ENCODE measurements around the gene ARPC5.
A peak's percentile ranks its signal among the peaks of the same experiment; 100 is the strongest.
"Not testable (repeated sequence)": the region's sequence is repeated elsewhere in the genome, so short reads cannot be mapped to it uniquely, and the experiment has no call there.

Gene ARPC5

GRCh38 chr1:183645531-183645930, 9.9 kb upstream of the ARPC5 start:
- DNase-seq (ENCODE audit: low read depth) = no peak

- no peak for DNase-seq (ENCODE audit: low read depth)
These were observed 6.6 kb upstream of the ARPC5 start for GRCh38 chr1:183642166-183642565.

DNA sequence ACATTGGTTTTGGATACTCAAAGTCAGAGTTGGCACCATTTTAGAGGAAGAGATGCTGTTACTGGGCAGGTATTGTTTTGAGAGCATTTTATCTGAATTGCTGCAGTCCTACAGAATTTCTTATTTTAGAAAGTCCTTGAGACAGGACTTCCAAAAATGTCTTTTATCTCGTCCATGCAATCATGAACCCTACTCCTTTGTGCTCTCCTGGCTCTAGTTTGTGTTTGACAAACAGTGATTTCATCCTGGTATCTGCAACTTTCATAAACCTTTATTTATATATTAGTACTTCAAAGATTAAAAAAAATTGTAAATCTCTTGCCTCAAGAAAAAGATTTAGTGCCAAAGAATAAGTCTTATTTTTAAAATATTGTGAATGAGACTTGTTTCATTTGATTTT, 4.6 kb upstream of the ARPC5 start:
- DNase-seq (ENCODE audit: low read depth) = no peak

GRCh38 chr1:183638649-183639387, 3.2 kb upstream of the ARPC5 start:
- no peak for DNase-seq (ENCODE audit: low read depth)

DNA sequence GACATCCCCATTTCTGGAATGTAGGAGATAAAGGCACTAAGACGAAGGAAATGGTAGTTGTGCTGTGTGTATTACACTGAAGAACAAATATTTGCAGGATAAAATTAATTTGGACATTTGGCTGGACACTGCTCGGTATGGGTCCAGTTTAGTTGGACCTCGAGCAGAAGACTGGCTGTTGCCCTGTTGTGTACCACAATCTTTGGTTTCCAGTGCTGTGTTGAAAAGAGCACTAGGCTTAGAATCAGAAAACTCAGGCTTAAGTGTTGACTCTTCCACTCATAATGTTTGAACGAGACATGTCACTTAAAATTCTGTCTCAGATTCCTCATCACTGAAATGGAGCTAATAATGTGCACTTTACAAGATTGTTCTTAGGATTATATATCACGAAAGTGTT, 1.2 kb upstream of the ARPC5 start:
- DNase-seq (ENCODE audit: low read depth) = no peak

GRCh38 chr1:183636334-183636682, 725 bp upstream of the ARPC5 start:
- DNase-seq (ENCODE audit: low read depth) = no peak

DNA sequence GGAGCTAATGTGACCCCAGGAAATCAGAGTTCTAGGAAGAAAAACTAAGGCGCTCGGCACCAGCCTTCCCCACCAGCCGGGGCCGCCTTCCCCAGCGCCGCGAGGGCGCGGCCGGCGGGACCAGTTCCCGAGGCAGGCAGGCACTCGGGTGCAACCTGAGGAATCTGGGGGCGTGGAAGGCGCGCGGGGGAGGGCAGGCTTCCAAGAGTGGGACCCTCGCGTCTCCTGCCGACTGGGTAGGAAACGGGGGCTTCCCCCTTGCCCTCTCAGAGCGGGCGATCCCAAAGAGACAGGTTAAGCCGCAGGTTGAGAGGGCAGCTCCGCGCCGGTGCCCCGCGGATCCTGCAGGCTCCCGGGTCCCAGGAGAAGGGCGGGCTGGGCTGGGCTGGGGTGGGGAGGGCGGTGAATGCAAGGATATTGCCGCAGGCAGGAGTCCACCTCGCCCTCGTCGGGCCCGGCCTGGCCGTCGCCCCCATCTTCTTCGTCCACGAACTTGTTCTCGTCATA, 431 bp downstream of the ARPC5 start:
- peak; percentile 12 for DNase-seq (ENCODE audit: low read depth)

GRCh38 chr1:183634429-183635065, 1.0 kb downstream of the ARPC5 start:
- no peak for DNase-seq (ENCODE audit: low read depth)

GRCh38 chr1:183633676-183634343, 1.8 kb downstream of the ARPC5 start:
- DNase-seq (ENCODE audit: low read depth) = no peak

- DNase-seq (ENCODE audit: low read depth) = no peak
These were observed 2.6 kb downstream of the ARPC5 start for GRCh38 chr1:183632964-183633363.

GRCh38 chr1:183632114-183632513, 3.5 kb downstream of the ARPC5 start:
- DNase-seq (ENCODE audit: low read depth) = no peak

DNA sequence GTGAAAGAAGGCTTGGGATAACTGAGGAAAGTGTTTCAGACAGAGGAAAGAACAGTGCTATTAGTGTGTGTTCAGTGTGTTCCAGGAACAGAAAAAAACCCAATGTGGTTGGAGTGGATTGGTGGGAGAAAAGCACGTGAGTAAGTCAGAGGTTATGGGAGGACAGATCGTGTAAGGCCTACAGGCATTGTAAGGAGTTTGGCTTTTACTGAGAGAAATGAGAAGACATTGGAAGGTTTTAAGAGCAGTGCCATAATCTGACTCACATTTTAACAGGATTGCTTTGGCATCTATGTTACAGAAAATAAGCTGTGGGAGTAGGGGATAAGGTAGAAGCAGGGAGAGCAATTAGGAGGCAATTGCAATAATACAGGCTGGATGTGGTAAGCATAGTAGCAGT, 4.8 kb downstream of the ARPC5 start:
- no peak for DNase-seq (ENCODE audit: low read depth)

GRCh38 chr1:183628537-183628936, 7.0 kb downstream of the ARPC5 start:
- DNase-seq (ENCODE audit: low read depth) = no peak

DNA sequence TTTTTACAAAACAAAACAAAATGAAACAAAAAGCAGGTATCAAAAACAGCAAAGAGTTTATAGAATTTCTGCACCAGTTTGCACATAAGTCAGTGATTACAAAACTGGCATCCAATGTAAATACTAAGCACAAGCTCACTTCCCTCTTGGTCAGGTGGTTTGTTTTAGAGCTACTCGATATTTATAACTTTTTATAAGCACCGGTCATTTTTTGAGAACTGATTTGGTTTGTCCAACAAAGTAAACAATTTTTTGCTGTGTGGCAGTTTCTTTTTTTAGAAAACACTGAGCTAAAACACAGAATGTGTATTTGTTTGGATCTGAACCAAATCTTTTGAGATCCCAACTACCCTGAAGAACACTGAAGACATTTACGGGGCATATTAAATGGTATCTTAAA, 9.3 kb downstream of the ARPC5 start:
- not testable (repeated sequence) for DNase-seq (ENCODE audit: low read depth)

GRCh38 chr1:183622884-183623785, 12.4 kb downstream of the ARPC5 start:
- peak; percentile 14 for DNase-seq (ENCODE audit: low read depth)

GRCh38 chr1:183622013-183622412, 13.6 kb downstream of the ARPC5 start:
- no peak for DNase-seq (ENCODE audit: low read depth)

GRCh38 chr1:183620311-183620710, 15.3 kb downstream of the ARPC5 start:
- no peak for DNase-seq (ENCODE audit: low read depth)

DNA sequence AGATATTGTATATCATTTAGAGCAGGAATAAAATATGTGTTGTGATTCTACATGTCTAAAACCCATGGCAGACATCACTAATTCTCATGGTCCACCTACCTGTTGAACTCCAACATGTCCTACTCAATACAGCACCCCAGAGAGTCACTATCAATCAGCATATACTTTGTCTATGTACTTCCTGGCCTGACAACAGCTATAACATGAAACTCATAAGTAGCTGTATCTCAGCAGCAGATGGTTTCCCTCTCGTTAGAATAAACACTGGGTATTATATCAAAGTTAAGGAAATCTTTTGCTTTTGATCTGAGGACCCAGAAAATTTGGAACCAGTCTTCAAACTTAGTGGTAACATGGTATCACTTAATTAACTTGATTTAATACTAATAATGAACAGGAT, 15.8 kb downstream of the ARPC5 start:
- no peak for DNase-seq (ENCODE audit: low read depth)

DNA sequence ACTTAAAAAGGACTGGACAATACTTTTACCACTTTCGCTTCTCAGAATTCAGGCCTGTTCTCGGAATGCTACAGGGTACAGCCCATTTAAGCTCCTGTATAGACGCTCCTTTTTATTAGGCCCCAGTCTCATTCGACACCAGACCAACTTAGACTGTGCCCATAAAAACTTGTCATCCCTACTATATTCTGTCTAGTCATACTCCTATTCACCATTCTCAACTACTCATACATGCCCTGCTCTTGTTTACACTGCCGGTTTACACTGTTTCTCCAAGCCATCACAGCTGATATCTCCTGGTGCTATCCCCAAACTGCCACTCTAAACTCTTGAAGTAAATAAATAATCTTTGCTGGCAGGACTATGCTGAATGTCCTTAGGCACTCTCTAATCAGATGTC, 17.4 kb downstream of the ARPC5 start:
- DNase-seq (ENCODE audit: low read depth) = not testable (repeated sequence)

GRCh38 chr1:183612975-183613374, 22.6 kb downstream of the ARPC5 start:
- DNase-seq (ENCODE audit: low read depth) = not testable (repeated sequence)

GRCh38 chr1:183612407-183612806, 23.2 kb downstream of the ARPC5 start:
- DNase-seq (ENCODE audit: low read depth) = no peak

GRCh38 chr1:183611021-183611420, 24.6 kb downstream of the ARPC5 start:
- DNase-seq (ENCODE audit: low read depth) = no peak
